Measurements from ENCODE around the gene TMIGD3.

Gene TMIGD3

DNA sequence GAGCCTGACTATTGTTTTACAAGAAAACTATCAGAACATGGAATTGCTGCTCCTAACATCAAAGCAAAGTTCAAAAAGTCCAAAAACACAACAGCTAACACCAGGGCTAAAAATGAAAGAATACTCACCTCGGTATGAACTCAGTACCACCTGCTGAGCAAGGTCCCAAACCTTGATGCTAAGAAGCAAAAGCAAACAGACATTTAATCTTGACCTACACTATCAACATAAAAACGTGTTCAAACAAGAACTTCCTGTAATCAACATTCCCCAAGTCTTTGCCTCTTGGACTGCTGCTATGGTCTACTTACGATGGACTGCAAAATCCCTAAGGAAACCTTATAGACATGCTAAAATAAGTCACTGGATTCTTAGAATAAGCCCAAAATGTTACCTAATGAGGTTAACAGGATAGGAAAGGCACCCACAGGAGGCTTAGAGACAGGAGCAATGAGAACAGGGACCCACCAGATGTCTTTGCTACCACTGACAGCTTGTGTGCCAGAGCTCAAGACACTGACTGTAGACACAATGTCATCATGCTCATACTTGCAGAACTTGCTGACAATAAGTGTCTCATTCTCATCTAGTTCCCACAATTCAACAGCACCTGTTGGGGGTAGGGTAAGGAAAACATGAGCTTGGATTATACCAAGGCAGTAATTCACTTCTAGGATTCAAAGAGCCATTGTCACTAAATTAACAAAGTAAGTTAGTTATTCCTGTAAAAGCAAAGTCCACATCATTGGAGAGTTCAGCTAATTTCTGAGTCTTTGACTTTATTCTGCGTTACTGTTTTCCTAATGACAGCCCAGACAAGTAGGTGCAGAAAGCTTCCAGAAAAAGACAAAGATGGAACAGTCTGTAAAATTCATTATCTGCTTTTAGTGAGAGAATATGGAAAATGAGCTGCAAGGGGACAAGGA lies 56.2 kb downstream of the TMIGD3 start:
- ATAC-seq = no peak

- ATAC-seq = no peak
These were observed 56.9 kb downstream of the TMIGD3 start for GRCh38 chr1:111446546-111446945.

DNA sequence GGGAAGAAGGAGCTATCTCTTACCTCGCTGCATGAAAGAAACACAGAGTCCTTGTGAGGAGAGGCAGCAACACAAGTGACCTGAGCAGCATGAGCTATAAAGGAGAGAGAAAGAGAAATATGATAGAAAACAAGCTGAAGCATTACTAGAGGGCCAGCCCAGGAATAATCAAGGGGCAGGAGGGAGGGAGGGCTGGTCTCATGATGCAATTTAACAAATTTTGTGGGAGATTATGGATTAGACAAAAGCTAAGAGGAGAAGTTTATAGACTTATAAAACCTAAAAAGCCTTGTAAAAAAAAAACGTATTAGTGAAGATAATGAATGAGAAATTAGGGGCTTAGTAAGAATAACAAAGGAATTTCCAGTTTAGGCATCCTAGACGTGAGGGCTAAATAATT lies 59.4 kb downstream of the TMIGD3 start:
- ATAC-seq = no peak

DNA sequence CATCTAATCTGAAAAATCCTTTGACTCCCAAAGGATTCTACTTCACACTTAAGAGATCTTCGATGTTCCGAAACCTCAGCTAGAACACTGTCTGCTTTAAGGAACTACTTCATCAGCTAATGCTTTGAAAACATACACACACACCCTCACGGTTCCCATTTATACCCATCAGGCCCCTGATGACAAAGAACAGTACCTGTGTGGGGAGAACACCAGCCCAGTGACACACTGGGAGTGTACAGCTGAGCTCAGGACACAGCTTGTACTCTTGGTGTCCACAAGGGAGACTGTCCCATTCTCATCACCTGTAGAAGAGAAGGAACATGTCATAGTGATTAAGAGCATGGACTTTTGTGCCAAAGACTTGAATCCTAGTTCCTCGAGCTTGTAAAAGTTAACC lies 61.0 kb downstream of the TMIGD3 start:
- ATAC-seq = peak; percentile 46 to 69

- ATAC-seq = peak; percentile 28 to 69
These were observed 61.8 kb downstream of the TMIGD3 start for GRCh38 chr1:111441573-111442192.

GRCh38 chr1:111439461-111440351 lies 63.7 kb downstream of the TMIGD3 start:
- ATAC-seq = no peak

GRCh38 chr1:111436726-111437125 lies 66.7 kb downstream of the TMIGD3 start:
- ATAC-seq = no peak

Data from activated CD4-positive, CD25-positive, alpha-beta regulatory T cell treated with anti-CD3 and anti-CD28 coated beads, Interleukin-2, amount 50 U/mL, for 24 hours (primary cell).